GM19043 (cell line): Measurements from ENCODE around the gene DNAH6.

Experiments
- ATAC-seq: cut with Tn5 transposase; IDR thresholded peaks from one replicate; pipeline ENCODE4 v1.9.1; 2021; ENCODE audit warnings: low read depth; ENCODE audit not compliant: unreplicated experiment

Gene DNAH6

DNA sequence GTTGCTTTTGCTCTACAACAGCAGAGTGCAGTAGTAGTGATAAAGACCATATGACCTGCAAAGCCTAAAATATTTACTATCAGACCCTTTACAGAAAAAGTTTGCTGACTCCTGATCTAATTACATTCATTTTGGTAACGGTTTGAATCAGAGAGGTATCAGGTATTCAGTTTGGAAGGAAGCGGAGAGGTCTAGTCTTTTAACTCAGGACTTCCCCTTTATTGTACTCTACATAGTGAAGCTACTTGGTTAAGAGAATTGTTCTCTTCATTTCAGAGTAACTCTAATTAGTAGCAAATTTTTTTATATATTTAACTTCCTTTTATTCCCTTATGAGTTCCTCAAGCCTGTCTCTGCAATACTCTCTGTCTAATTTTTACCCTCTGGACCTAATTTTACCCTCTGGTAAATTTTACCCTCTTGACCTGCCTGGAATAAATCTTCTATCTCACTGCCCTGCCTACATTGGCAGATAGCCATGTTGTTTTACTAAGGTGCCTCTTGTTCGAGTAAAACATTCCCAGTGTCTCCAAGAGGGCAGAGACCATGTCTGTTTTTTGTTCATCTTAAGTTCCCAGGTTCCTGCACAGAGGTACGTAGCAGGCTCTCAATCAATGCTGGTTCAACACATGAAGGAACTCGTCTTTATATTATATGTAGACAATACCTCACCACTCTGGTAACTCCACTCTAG is 170.6 kb downstream of the DNAH6 start:
- ATAC-seq: no peak

DNA sequence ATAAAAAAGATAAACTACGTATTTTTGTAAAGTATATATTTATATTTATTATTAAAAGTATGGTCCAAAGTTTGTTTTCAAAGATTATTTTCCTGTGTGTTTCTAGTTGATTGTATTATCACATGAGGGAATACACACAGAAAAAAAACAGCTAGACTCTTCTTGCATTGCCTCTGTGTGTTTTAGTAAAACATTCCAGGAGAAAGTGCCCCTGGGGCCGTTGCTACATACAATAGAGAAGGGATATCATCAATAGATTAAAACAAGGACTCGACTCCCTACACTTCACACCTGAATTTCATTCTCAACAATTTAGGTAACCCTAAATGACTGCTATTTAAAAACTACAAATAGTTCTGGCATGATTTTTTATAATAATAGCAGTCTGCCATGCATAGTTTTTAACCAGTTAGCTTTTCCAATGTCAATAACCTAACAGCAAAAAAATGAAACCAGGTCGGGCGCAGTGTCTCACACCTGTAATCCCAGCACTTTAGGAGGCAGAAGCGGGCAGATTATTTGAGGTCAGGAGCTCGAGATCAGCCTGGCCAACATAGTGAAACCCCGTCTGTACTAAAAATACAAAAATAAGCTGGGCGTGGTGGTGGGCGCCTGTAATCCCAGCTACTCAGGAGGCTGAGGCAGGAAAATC is 171.3 kb downstream of the DNAH6 start:
- no peak for ATAC-seq

DNA sequence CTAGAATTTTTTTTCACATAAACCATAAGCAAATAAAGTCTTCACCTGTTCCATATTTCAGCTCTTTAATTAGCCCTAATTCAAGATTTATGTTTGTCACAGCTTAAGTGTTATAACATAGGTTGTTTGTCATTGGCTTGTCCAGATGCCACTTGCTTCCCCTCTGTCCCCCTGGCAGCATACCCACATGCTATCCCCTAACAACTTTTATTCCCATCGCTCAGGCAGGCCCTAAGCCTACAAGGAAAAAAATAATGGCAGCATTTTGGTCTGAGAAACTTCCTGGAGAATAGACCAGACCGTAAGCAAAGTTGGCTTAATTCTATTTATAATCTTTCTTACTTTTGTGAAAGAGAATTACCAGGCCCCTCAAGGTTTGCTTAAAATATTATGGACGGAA is 173.9 kb downstream of the DNAH6 start:
- ATAC-seq: no peak

DNA sequence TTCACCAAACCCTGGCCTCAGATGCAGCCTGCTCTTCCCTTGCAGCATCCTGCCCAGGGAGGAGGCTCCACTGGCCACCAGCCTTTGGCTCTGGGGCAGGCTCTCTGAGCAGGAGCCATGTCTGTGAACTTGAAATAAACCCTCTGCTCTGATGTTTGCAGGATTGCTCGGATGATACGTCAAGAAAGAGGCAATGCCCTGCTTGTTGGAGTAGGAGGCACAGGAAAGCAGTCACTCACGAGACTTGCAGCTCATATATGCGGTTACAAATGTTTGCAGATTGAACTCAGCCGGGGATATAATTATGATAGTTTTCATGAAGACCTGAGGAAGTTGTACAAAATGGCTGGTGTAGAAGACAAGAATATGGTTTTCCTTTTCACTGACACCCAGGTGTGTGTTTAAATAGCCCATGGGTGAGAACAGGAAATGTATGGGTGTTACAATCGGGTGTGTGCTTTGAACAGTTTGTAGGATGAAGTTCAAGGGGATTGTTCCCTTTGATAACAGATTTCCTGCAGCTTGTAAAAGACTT is 177.9 kb downstream of the DNAH6 start:
- ATAC-seq: no peak

DNA sequence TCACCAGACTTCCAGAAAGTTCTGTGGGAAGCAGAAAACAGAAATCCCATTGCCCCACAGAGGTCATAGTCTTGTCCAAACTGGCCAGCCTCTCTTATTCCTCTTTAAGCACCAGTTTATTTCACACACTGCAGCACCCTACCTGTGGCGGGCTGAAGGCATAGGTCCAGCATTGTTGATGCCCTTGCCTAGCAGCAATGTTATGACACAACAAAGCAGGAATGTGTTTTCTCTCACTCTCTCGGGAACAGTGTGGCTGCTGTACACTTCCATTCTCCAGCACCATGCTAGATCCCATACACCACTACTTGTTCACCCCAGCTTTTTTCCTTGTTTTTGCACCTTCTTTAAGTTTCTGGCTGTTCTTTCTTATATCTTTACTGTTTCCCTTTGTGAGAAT is 181.6 kb downstream of the DNAH6 start:
- ATAC-seq: no peak

DNA sequence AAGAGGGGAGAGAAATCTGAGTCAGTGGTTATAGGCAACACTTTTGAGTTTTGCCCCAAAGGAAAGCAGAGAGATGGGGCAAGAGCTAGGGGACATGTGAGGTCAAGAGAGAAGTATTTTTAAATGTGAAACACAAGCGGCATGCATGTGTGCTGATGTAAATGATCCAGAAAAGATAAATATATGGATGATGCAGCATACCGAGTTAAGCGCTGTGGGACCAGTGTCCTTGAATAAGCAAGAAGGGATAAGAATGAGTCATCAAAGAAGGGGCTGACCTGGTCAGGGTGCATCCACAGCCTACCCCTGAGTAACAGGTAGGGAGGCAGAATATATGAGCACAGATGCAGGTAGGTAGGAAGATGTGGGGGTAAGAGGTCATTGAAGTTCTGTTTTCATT is 183.7 kb downstream of the DNAH6 start:
- ATAC-seq: no peak

DNA sequence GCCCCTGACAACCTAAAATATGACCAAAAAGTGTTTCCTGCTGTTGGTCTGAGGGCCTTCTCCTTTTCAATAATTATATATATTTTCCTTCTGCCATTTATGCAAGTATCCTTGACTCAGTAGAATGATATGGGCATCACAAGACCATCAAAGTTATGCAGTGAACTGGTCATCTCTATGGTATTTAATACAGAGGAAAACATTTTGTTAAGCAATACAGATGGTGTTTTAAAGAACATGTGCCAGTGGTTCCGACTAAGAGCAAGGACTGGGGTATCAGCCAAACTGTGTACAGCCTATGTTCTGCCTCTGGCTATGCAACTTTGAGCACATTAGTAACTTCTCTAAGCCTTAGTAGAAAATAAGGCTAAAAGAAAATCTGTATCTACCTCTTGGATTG is 185.6 kb downstream of the DNAH6 start:
- ATAC-seq: no peak

DNA sequence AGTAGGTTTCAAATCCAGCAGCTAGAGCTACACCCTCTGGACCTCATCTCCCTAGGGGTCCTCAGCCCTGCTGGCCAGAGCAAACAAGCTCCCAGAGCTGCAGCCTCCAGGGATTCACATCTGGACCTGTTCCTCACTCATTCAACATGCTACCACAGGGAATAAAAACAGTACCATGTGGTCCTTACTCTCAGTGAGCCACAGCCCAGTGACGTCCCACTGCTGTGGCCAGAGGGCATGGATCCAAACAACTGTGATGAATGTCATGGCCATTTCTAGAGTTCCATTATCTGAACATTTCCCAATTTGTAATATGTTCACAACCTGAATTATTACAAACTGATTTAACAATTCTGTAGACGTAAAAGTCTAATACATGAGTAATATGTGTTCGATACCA is 186.6 kb downstream of the DNAH6 start:
- ATAC-seq: no peak

DNA sequence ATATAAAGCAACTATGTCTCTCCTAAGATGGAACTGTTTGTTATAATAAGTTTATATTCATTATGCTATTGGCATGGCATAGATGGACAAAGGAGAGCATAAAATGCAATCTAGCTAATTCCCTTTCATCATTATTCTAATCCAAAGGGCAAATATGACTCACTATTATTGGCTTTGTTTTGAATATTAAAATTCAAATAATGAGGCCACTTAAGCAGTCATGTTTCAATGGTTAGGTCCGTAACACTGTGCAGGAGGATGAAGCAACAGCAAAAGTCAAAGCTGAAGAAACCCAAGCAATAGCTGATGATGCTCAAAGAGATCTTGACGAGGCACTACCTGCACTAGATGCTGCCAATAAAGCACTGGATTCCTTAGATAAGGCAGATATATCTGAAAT is 187.5 kb downstream of the DNAH6 start:
- no peak for ATAC-seq

DNA sequence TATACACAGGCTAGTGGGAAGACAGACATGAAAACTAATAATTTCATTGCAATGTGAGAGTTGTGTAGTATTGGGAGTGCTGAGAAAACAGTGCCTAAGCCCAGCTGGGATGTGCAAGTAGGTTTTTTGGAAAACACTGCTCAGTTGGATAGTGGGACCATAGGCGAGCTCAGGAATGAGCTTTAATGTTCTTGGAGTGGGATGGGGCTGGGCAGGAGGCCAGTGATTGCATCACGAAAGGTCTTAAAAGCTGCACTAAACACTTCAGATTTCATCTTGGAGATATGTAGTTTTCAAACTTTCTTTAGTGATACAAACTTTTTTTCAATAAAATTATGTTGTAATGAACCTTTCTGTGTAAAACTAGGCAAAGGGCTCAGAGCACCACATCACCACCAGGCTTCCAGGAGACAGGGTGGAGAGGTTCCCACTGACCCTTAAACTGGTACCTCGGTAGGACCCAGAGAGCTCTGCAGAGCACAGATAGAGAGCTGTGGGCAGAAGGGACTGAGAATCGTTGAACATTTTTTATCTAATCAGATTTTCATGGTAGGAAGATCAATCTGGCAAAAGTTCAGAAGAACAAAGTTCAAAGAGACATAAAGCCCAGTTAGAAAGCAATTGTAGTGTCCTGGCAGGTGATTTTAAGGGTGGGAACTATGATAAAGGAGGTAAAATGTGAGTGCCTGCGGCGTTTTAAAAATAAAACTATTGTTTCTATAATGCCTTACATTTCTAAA is 188.4 kb downstream of the DNAH6 start:
- ATAC-seq: no peak

DNA sequence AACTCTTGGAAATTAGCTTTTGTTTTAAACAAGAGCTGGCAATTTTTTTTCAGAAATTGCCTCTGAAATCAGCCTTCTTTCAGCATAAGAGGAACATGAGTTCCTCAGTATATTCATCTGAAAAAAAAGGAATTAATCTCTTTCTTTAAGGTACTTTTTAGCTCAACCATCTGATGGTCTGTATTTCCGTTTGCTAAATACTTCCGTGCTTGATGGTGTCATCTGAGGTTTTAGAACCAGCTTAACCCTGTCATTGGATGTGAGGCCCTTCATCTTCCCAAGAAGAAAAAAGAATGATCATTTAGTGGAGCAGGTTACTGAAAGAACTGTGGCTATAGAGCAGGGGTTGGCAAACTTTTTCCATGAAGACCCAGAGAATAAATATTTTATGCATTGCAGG is 189.6 kb downstream of the DNAH6 start:
- no peak for ATAC-seq

DNA sequence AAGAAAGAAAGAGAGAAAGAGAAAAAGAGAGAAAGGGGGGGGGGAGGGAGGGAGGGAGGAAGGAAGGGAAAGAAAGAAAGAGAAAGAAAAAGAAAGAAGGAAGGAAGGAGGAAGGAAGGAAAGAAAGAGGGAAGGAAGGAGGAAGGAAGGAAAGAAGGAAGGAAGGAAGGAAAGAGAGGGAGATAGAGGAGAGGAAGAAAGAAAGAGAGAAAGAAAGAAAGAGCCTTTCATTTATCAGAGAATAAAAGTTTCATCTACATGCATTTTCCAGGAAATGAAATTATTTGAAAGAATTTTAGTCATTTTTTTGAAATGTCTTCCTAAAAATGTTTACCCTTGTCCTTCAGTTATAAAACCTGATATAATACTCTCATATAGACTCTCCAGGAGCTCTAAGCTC is 192.1 kb downstream of the DNAH6 start:
- no peak for ATAC-seq

DNA sequence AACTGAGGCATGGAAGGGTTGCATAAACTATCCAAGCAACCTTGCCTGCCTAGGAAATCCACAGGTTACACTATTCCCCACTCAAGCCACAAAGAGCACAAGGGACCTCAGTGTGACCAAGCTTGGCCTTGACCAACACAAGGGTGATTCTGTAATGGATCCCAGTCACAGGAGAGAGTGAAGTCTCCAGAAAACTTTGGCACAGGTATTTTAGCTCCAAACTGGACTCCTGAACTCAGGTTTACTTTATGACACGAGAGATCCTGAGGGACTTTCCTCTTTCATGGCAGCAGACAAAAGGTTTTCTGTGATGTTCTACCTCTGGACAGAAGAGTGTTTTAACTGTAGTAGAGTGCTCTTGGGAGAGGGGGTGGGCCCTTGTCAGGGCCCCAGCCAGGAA is 195.4 kb downstream of the DNAH6 start:
- ATAC-seq: no peak

DNA sequence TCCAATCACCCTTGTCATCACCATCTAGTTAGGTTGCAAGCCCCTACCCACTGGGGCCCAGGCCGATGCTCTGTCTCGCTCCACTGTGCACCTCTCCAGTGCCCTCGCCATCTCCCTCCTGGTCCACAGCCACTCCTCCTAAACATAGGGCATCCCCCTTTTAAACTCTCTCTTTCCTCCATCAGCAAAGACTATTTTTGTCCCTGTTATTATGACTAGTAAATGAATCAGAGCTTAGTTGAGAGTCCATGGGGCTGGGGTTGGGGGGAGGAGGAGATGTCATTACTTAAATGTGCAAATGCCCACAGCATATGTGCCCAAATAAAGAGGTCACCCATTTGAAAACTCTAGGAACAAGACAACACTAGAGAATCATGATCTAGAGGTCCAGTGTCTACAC is 197.1 kb downstream of the DNAH6 start:
- no peak for ATAC-seq

DNA sequence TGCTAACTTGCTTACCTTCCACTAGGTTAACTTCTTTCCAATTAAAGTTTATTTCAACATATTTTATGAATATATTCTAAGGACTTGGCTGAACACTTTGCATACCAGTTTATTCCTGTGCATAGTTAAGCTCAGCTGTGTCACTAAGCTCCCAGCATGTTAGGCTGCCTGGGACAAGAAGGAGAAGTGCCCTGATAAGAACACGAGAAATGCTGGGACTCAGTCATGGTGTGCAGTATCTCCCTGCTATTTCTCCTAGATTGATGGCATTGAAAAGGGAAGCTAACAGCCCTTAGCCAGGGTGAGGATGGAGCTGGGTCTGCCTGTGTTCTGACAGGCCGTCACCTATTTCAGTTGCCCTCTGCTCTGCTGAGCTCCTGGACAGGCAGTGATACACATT is 200.3 kb downstream of the DNAH6 start:
- ATAC-seq: no peak

DNA sequence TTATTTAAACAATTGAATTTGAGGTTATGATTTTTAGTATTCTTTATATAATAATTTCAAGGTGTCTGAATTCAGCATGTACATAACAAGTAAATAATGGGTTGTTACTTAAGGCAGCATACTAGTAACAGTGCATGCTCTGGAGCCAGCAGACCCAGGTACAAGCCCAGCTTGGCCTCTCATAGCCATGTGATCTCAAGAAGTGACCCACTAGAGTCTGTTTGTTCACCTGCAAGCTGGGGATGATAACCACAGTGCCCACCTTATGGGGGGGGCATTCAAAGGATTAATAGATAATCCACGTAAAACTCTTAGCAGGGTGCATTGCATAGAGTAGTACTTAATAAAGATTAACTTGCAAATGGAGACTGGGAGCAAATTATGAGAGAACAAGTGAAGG is 201.0 kb downstream of the DNAH6 start:
- no peak for ATAC-seq

DNA sequence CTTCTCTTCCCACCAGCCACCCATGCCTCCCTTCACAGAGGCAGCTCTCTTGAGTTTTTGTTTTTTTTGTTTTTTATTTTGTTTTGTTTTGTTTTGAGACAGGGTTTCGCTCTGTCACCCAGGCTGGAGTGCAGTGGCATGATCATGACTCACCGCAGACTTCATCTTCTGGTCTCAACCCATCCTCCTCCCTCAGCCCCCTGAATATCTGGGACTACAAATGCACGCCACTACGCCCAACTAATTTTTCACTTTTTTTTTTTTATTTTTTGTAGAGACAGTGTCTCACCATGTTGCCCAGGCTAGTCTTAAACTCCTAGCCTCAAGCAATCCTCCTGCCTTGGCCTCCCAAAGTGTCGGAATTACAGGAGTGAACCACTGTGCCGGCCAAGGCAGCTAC is 203.1 kb downstream of the DNAH6 start:
- no peak for ATAC-seq

DNA sequence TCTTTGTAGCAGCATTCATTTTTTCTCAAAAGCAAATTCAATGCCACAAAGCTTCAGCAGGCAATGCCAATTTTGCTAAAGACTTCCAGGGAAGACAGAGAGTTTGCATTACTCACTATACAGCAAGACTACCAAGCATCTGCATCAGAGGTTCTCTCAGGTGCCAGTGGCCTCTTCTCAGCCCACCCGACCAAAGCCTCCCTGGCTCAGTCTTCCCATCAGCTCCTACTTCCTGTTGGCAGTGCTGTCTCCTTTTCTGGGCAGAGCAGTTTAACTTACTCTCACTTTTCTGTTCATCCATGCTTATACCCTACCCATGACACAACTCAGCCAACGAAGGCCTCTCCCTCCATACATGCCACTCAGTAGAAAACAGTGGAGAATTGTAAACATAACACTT is 207.5 kb downstream of the DNAH6 start:
- no peak for ATAC-seq

DNA sequence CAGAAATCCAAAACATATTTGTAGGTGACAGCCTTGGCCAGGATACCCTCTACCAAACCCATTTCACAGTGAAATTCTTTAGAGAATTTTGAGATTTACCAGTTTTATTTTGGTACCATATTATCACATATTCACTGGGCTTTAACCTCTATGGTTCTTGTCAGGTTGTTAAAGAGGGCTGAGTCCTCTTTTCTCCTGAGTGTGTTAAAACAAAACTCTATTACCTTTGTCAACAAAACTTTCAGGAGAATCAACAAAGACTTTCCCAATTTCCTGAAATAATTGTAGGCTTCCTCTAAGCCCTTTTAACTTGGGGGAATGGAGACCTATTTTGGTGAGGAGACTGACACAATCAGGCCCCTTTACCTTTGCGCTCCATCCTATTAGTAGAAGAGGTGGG is 209.4 kb downstream of the DNAH6 start:
- no peak for ATAC-seq

DNA sequence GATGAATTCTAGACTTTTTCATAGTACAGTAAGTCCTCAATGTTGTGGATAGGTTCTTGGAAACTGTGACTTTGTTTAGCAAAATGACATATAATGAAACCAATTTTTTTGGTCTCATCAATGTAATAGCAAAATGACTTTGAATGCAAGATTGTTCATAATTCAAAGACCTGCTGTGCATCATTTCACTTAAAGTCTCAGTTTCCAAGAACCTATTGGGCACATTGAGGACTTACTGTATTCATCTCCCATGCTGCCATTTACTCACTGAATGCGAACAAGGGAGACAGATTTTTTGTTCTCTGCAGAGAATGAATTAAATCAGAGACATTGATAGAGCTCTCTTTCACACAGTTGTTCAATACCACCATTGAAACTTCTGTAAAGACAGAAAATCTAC is 211.0 kb downstream of the DNAH6 start:
- no peak for ATAC-seq

DNA sequence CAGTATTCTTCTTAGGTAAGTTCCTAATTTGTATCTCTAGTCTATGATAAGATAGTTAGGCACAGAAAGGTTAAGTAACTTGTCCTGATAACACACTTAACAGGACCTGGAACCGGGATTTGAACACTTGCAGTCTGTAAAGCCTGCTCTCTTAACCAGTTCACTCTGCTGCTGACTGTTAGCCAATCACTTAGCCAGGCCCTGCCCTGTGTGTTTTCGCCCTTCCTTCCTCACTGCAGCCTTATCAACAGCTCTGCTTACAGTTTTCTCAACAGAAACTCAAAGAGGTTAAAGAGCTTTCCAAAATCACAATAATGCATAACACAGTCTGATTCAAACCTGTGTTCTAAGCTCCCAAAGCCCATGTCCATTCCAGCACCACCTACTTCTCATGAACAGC is 212.9 kb downstream of the DNAH6 start:
- no peak for ATAC-seq

DNA sequence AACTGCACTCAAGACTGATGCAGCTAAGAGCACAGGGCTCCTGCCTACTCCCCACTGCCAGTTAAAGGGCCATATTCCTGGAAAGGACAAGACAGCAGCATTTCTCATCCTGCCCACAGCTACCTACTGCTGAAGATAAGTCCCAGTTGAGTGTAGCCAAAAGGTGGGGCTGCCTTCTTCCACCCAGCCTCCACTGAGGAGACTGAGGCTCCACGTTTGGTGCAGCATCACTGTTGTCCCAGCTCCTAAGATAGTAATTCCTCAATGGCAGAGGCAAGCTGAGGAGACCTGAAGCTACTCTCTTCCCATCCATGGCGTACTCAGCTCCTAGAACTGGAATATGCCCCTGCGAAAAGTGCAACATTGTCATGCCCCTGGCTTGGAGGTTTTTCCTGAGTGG is 214.9 kb downstream of the DNAH6 start:
- ATAC-seq: no peak
